Panc1 (cell line): ENCODE data around the gene CHID1. TPM values are rescaled to one million over a fixed set of nuclear protein-coding genes. Genes with fewer than 3 reads are reported as not detected.

ENCODE experiments used
- ATAC-seq: fragments of 200-7000 bp; cut with Tn5 transposase; 2 replicates; pipeline ENCODE4 v1.9.1; 2020; ENCODE audit warnings: mild to moderate bottlenecking, moderate library complexity
- BruUV-seq: library from RNA; stranded (reverse); fragments of 400-500 nt; replicated peaks from 2 replicates; lab custom pipeline; 2021; lab: Mats Ljungman, UMichigan
- CTCF ChIA-PET: fragments of 300-600 bp; sonication (Branson Sonifier 250); formaldehyde crosslinking; loops from one replicate; lab custom pipeline; 2022; ENCODE audit warnings: antibody characterized with exemption; lab: Charles Lee
- POLR2A ChIA-PET: fragments of 300-600 bp; sonication (Branson Sonifier 250); formaldehyde crosslinking; loops from one replicate; lab custom pipeline; 2022; ENCODE audit warnings: antibody characterized with exemption; lab: Charles Lee
- DNase-seq: peaks from one replicate; pipeline ENCODE4 v3.0.0-alpha.2; 2010; ENCODE audit warnings: low read depth, low spot score
- H3K27ac ChIP-seq: 2 replicates; pipeline ENCODE4 v1.5.1; 2011; ENCODE audit warnings: mild to moderate bottlenecking, low read length, inconsistent platforms
- H3K27me3 ChIP-seq: fragments of 200-500 bp; sonication (Bioruptor generic); 2 replicates; pipeline ENCODE4 v1.6.0; 2014; ENCODE audit warnings: low read length, inconsistent platforms; ENCODE audit not compliant: control insufficient read depth, insufficient read depth
- H3K36me3 ChIP-seq: fragments of 200-500 bp; sonication (Bioruptor generic); 2 replicates; pipeline ENCODE4 v1.5.1; 2014; ENCODE audit warnings: inconsistent platforms, mild to moderate bottlenecking, low read length, moderate library complexity; ENCODE audit not compliant: control insufficient read depth, insufficient read depth
- H3K4me1 ChIP-seq: 2 replicates; pipeline ENCODE4 v1.5.1; 2011; ENCODE audit warnings: inconsistent platforms, mild to moderate bottlenecking, low read length, moderate library complexity; ENCODE audit not compliant: control insufficient read depth, insufficient read depth
- H3K4me3 ChIP-seq, 2 experiments: 2 replicates each; pipeline ENCODE4 v1.5.1; 2011 to 2012; ENCODE audit warnings: low read depth in 2 of 2, low read length in 2 of 2, mild to moderate bottlenecking in 2 of 2, inconsistent platforms in 1 of 2, moderate library complexity in 1 of 2
- H3K9me3 ChIP-seq: fragments of 200-500 bp; sonication (Bioruptor generic); 2 replicates; pipeline ENCODE4 v1.5.1; 2014; ENCODE audit warnings: low read depth, mild to moderate bottlenecking, inconsistent platforms, low read length, moderate library complexity; ENCODE audit not compliant: control insufficient read depth, insufficient read depth
- CTCF ChIP-seq: fragments of 450-650 bp; IDR thresholded peaks from 2 replicates; pipeline ENCODE4 v1.5.1; 2017; ENCODE audit warnings: mild to moderate bottlenecking
- POLR2AphosphoS5 ChIP-seq: IDR thresholded peaks from 2 replicates; pipeline ENCODE4 v1.6.1; 2012; ENCODE audit warnings: mild to moderate bottlenecking, low read depth, low read length, moderate library complexity
- REST ChIP-seq, 2 experiments: IDR thresholded peaks; 2 replicates each; pipeline ENCODE4 v1.6.1; 2011 to 2012; ENCODE audit warnings: low read depth in 2 of 2, control low read depth in 1 of 2, low read length in 1 of 2, mild to moderate bottlenecking in 1 of 2, moderate library complexity in 1 of 2; ENCODE audit not compliant: insufficient read depth in 1 of 2
- SIN3A ChIP-seq: IDR thresholded peaks from 2 replicates; pipeline ENCODE4 v1.6.1; 2012; ENCODE audit warnings: low read depth, mild to moderate bottlenecking, low read length, moderate library complexity, borderline replicate concordance; ENCODE audit not compliant: insufficient read depth
- TCF7L2 ChIP-seq: IDR thresholded peaks from 2 replicates; pipeline ENCODE4 v1.6.1; 2011; ENCODE audit warnings: mild to moderate bottlenecking, low read depth, low read length, inconsistent platforms
- in situ Hi-C: cut with HindIII; loops from 2 replicates; pipeline ENCODE4 v1.10.0; 2016; ENCODE audit warnings: low sequenced_read_pairs, low pct_unique_long_range_greater_than_20kb
- intact Hi-C: fragments of 100-400 bp; cut with micrococcal nuclease; formaldehyde crosslinking; loops from one replicate; pipeline ENCODE4 v1.10.0; 2022; ENCODE audit not compliant: unreplicated experiment
- total RNA-seq: library from RNA; stranded (reverse); gene quantifications from one replicate; pipeline ENCODE4 v1.2.1, GENCODE V29; 2021; ENCODE audit not compliant: unreplicated experiment

CHID1 gene
- total RNA-seq, 1 experiment from 2014 or later: 224 TPM

- BruUV-seq: no TSS peak
- Histone ChIP-seq H3K27me3 (no peaks in the 10 kb centered on the region), H3K4me3 (no peak overlapping the region), H3K27ac (no peak overlapping the region), H3K9me3 (no peaks in the 10 kb centered on the region), H3K36me3 (no peaks in the 10 kb centered on the region), H3K4me1 (0 out of 2 replicates have a peak, but pooled peaks cover 6% of the 10 kb centered on the region)
- in situ Hi-C loops: no loop called here
- intact Hi-C loops: no loop called here
- TF ChIP-seq REST (IDR thresholded peaks at IDR 0.05; ENCODE audit: insufficient read depth in 1 of 2, low read depth in 2 of 2, low read length in 1 of 2) (no peak), CTCF (no peak), TCF7L2 (no peak), SIN3A (no peak), POLR2AphosphoS5 (no peak)
- ChIA-PET CTCF (interaction anchor here (0.6 kb wide), 1 partner anchor 27 kb away, joined by 3 read pairs; no protein-coding TSS in a partner anchor), POLR2A (interaction anchor here (0.5 to 1.0 kb wide), 2 partner anchors 14 to 23 kb away, joined by 3 to 5 read pairs; no protein-coding TSS in a partner anchor)
- ATAC-seq (no peak), DNase-seq (no peak)
These were observed 40.9 kb upstream of the CHID1 start for GRCh38 chr11:951507-951906.

- Histone ChIP-seq H3K36me3 (no peaks in the 10 kb centered on the region), H3K27me3 (no peaks in the 10 kb centered on the region), H3K4me3 (no peak overlapping the region), H3K4me1 (0 out of 2 replicates have a peak, but pooled peaks cover 3% of the 10 kb centered on the region), H3K9me3 (no peaks in the 10 kb centered on the region), H3K27ac (no peak overlapping the region)
- ChIA-PET CTCF (no interaction called here), POLR2A (no interaction called here)
- no peak for DNase-seq
- ATAC-seq: no peak
- BruUV-seq: no TSS peak
- intact Hi-C loops: no loop called here
- no peak for TF ChIP-seq POLR2AphosphoS5
- no peak for TF ChIP-seq REST (IDR thresholded peaks at IDR 0.05; ENCODE audit: insufficient read depth in 1 of 2, low read depth in 2 of 2, low read length in 1 of 2)
- in situ Hi-C loops: no loop called here
These were observed 37.1 kb upstream of the CHID1 start for GRCh38 chr11:947744-948143.
